Neuronal stem cell (in vitro differentiated cells): ENCODE measurements around the gene IGSF3.
"Not testable (repeated sequence)": the region's sequence is repeated elsewhere in the genome, so short reads cannot be mapped to it uniquely, and the experiment has no call there.

Source experiments
- DNase-seq: peaks from one replicate; pipeline ENCODE4 v3.0.0-alpha.2; 2013; ENCODE audit warnings: low spot score
- H2AFZ ChIP-seq: one replicate; pipeline ENCODE4 v1.6.1; 2013; ENCODE audit warnings: mild to moderate bottlenecking, low read length, inconsistent platforms
- H2AK5ac ChIP-seq: 2 replicates; pipeline ENCODE4 v1.6.1; 2013; ENCODE audit warnings: low read depth, mild to moderate bottlenecking, inconsistent platforms, low read length, moderate library complexity, mixed read lengths
- H2BK120ac ChIP-seq: 2 replicates; pipeline ENCODE4 v1.6.1; 2013; ENCODE audit warnings: low read depth, mild to moderate bottlenecking, inconsistent platforms, low read length, moderate library complexity, mixed read lengths
- H2BK12ac ChIP-seq: one replicate; pipeline ENCODE4 v1.6.1; 2013; ENCODE audit warnings: low read length, inconsistent platforms
- H2BK15ac ChIP-seq: 2 replicates; pipeline ENCODE4 v1.6.1; 2013; ENCODE audit warnings: mild to moderate bottlenecking, low read length, inconsistent platforms, mixed read lengths
- H2BK5ac ChIP-seq: one replicate; pipeline ENCODE4 v1.6.1; 2013; ENCODE audit warnings: inconsistent platforms, mild to moderate bottlenecking, low read length, moderate library complexity
- H3K14ac ChIP-seq: one replicate; pipeline ENCODE4 v1.6.1; 2013; ENCODE audit warnings: low read length, inconsistent platforms
- H3K18ac ChIP-seq: 2 replicates; pipeline ENCODE4 v1.6.1; 2013; ENCODE audit warnings: low read length, inconsistent platforms
- H3K23ac ChIP-seq: 2 replicates; pipeline ENCODE4 v1.6.1; 2013; ENCODE audit warnings: low read depth, mild to moderate bottlenecking, mixed read lengths, low read length, inconsistent platforms; ENCODE audit not compliant: poor library complexity
- H3K27ac ChIP-seq: replicated peaks from 3 replicates; pipeline ENCODE4 v1.5.1; 2013; ENCODE audit warnings: low read length, inconsistent platforms
- H3K27me3 ChIP-seq, 3 experiments: 2 replicates each; pipeline ENCODE4 v1.6.1; 2013; ENCODE audit warnings: low read length in 3 of 3, mild to moderate bottlenecking in 2 of 3, inconsistent platforms in 1 of 3, low read depth in 1 of 3, mixed read lengths in 1 of 3, moderate library complexity in 1 of 3; ENCODE audit not compliant: control insufficient read depth in 3 of 3, insufficient read depth in 3 of 3
- H3K36me3 ChIP-seq, 2 donors: replicated peaks in 1 of 2; 2 replicates each; pipeline ENCODE4 v1.6.1; 2013; ENCODE audit warnings: low read length in 2 of 2; ENCODE audit not compliant: control insufficient read depth in 2 of 2, insufficient read depth in 2 of 2
- H3K4ac ChIP-seq: 2 replicates; pipeline ENCODE4 v1.6.1; 2013; ENCODE audit warnings: inconsistent platforms, mild to moderate bottlenecking, low read length, moderate library complexity
- H3K4me1 ChIP-seq, 2 donors: 1 replicate in 1 of 2; 2 replicates in 1 of 2; pipeline ENCODE4 v1.6.1; 2013; ENCODE audit warnings: low read length in 2 of 2, low read depth in 1 of 2; ENCODE audit not compliant: control insufficient read depth in 2 of 2, insufficient read depth in 1 of 2
- H3K4me2 ChIP-seq: one replicate; pipeline ENCODE4 v1.6.1; 2013; ENCODE audit warnings: mild to moderate bottlenecking, low read length, inconsistent platforms; ENCODE audit not compliant: insufficient read depth, poor library complexity, severe bottlenecking
- H3K4me3 ChIP-seq, 2 donors: 2 replicates each; pipeline ENCODE4 v1.5.1; 2013; ENCODE audit warnings: low read length in 2 of 2, mild to moderate bottlenecking in 2 of 2, inconsistent platforms in 1 of 2, moderate library complexity in 1 of 2
- H3K79me1 ChIP-seq: one replicate; pipeline ENCODE4 v1.6.1; 2013; ENCODE audit warnings: low read depth, mild to moderate bottlenecking, inconsistent platforms, low read length, moderate library complexity
- H3K9ac ChIP-seq: one replicate; pipeline ENCODE4 v1.6.1; 2013; ENCODE audit warnings: mild to moderate bottlenecking, low read depth, low read length, inconsistent platforms; ENCODE audit not compliant: poor library complexity
- H3K9me3 ChIP-seq, 2 donors: replicated peaks in 1 of 2; 2 replicates each; pipeline versions ENCODE3 to v1.6.1; 2013; ENCODE audit warnings: low read length in 2 of 2, mild to moderate bottlenecking in 2 of 2, inconsistent platforms in 1 of 2, low read depth in 1 of 2, mixed read lengths in 1 of 2, moderate library complexity in 1 of 2; ENCODE audit not compliant: control insufficient read depth in 2 of 2, insufficient read depth in 1 of 2
- H4K8ac ChIP-seq: one replicate; pipeline ENCODE4 v1.6.1; 2013; ENCODE audit warnings: low read depth, mild to moderate bottlenecking, inconsistent platforms, low read length, moderate library complexity
- H4K91ac ChIP-seq: one replicate; pipeline ENCODE4 v1.6.1; 2013; ENCODE audit warnings: low read length, low read depth, mild to moderate bottlenecking, inconsistent platforms; ENCODE audit not compliant: poor library complexity
- WGBS, 2 donors: extraction: QIAGEN DNeasy Blood & Tissue Kit; methylation state at CpG; one replicate each; pipeline ENCODE4 v1.1.7; 2013; ENCODE audit warnings: missing lambda C conversion rate in 2 of 2, mixed read lengths in 1 of 2; ENCODE audit not compliant: insufficient read length in 2 of 2, insufficient replicate concordance in 1 of 2; ENCODE audit errors: extremely low coverage in 2 of 2; 5-methylcytosine and 5-hydroxymethylcytosine counted together

IGSF3 gene

DNA sequence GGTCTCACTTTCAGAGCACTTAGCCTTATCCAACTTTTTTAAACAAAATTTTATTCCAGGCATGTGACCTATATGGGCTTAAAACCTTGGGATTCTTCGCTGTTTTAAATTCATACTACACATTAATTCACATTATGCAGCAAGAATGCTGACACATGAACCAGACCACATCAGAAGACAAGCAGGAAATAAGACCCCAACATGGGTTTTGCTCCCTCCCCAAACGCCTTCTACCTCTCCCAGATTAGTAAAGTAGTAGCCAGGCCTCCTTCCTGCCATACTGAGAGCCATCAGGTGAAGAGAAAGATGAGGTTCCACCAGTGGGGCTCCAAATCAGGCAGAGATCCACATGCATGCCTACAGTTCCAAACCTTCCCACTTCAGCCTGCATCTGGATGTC, 3.7 kb downstream of the IGSF3 start:
- Histone ChIP-seq H4K91ac (no peak overlapping the region), H4K8ac (no peak overlapping the region), H2BK15ac (no peak overlapping the region), H3K9ac (no peak overlapping the region), H3K4me2 (no peak overlapping the region), H2BK5ac (no peak overlapping the region), H2BK12ac (no peak overlapping the region), H3K4me3 (no peak overlapping the region), H3K36me3 (no peaks in the 10 kb centered on the region), H3K4ac (no peak overlapping the region), H3K79me1 (peaks cover 3% of the 10 kb centered on the region), H3K27me3 (peaks cover 0 to 43% (median 5%) of the 10 kb centered on the region in 3 experiments), H3K4me1 (peaks cover 3 to 17% of the 10 kb centered on the region in 2 donors), H2AK5ac (no peak overlapping the region), H3K27ac (no peak overlapping the region), H2BK120ac (no peak overlapping the region), H2AFZ (no peak overlapping the region), H3K23ac (no peak overlapping the region), H3K14ac (no peak overlapping the region), H3K18ac (no peak overlapping the region), H3K9me3 (no peaks in the 10 kb centered on the region)
- no peak for DNase-seq
- WGBS, 2 donors, result no CpG with 5 or more reads among the region's 2 CpGs

DNA sequence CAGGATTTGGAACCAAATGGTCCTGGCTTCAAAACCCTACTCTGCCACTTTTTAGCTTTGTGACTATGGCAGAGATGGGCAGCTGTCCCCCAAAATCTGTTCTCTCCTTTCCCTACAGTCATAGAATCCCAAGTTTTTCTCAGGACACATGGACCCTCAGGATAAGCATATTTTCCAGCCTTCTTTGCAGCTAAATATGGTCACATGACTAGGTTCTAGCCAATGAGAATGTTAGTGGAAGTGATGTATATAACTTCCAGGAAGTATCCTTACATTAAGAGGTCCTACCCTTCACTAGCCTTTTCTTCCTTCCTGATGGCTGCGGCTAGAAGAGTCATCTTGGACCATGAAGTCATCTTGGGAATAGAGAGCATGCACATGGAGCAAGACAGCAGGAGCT, 5.9 kb downstream of the IGSF3 start:
- Histone ChIP-seq H2BK12ac (no peak overlapping the region), H4K91ac (no peak overlapping the region), H3K4me1 (peaks cover under 1 to 17% of the 10 kb centered on the region in 2 donors), H3K23ac (no peak overlapping the region), H3K36me3 (no peaks in the 10 kb centered on the region), H3K18ac (no peak overlapping the region), H2BK120ac (no peak overlapping the region), H3K14ac (no peak overlapping the region), H3K79me1 (peaks cover 3% of the 10 kb centered on the region), H3K9me3 (no peaks in the 10 kb centered on the region), H2AK5ac (no peak overlapping the region), H3K4me2 (no peak overlapping the region), H2BK15ac (no peak overlapping the region), H4K8ac (no peak overlapping the region), H3K4me3 (no peak overlapping the region), H3K27ac (no peak overlapping the region), H2AFZ (no peak overlapping the region), H3K4ac (no peak overlapping the region), H3K9ac (no peak overlapping the region), H2BK5ac (no peak overlapping the region), H3K27me3 (peaks cover 0 to 28% (median 3%) of the 10 kb centered on the region in 3 experiments)
- no CpG with 5 or more reads among the region's 1 CpG for WGBS, 2 donors
- no peak for DNase-seq

DNA sequence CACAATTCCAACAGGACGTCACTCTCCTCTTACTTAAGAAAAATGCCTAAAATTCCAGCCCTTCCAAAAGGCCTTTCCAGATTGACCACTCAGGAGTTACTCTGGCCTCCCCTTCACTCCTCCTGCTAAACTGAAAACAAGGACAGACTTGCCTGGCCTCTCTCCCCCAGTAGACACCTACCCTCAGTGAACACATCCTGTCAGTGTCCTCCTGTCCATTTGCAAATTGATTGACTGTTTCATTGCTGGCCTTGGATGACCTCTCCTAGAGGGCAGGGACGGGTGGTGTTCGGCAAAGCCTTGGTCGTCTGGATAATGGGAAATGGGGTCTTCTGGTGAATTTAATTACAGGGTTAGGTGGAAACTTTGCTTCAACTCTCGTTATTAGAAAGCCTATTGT, 8.9 kb downstream of the IGSF3 start:
- H2BK15ac ChIP-seq, H3K27me3 ChIP-seq, H2AK5ac ChIP-seq, H3K4ac ChIP-seq, H3K18ac ChIP-seq, H3K36me3 ChIP-seq, H3K4me1 ChIP-seq, H3K9me3 ChIP-seq, DNase-seq, H2BK5ac ChIP-seq, H3K4me2 ChIP-seq, H4K8ac ChIP-seq, H3K79me1 ChIP-seq, H3K9ac ChIP-seq, H2BK120ac ChIP-seq, H3K14ac ChIP-seq, H2BK12ac ChIP-seq, H2AFZ ChIP-seq, H4K91ac ChIP-seq, H3K27ac ChIP-seq, H3K23ac ChIP-seq, H3K4me3 ChIP-seq: not testable (repeated sequence)
- no CpG with 5 or more reads among the region's 5 CpGs for WGBS, 2 donors

DNA sequence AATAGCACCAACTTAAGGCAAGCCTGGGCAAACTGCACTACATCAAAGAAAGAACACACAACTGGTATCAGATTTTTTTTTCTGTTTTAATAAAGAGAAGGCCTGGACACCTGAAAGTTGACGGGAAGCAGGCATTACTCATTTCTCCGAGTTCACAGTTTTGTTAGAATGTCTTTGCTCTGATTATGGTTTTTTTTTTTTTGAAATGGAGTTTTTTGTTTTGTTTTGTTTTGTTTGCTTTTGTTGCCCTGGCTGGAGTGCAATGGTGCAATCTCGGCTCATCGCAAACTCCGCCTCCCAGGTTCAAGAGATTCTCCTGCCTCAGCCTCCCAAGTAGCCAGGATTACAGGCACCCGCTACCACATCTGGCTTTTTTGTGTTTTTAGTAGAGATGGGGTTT, 9.7 kb downstream of the IGSF3 start:
- DNase-seq, result not testable (repeated sequence)

More for the DNA sequence above, 9.7 kb downstream of the IGSF3 start:
- not testable (repeated sequence) for H2BK15ac ChIP-seq, H3K79me1 ChIP-seq, H3K4ac ChIP-seq, H3K23ac ChIP-seq, H2BK120ac ChIP-seq, H2AK5ac ChIP-seq, H4K8ac ChIP-seq, H2BK12ac ChIP-seq, H3K14ac ChIP-seq, H3K36me3 ChIP-seq, H3K9ac ChIP-seq, H3K4me3 ChIP-seq, H2AFZ ChIP-seq, H3K4me2 ChIP-seq, H3K18ac ChIP-seq, H4K91ac ChIP-seq, H3K27me3 ChIP-seq, H3K9me3 ChIP-seq, H2BK5ac ChIP-seq, H3K4me1 ChIP-seq, H3K27ac ChIP-seq
- WGBS, 2 donors, result no CpG with 5 or more reads among the region's 6 CpGs
